ENCODE measurements around the gene ECPAS. TPM values are rescaled to one million over a fixed set of nuclear protein-coding genes. Genes with fewer than 3 reads are reported as not detected.

Gene ECPAS
- total RNA-seq, 1 experiment from 2014 or later = 71.1 TPM

- TF ChIP-seq ZBTB33 (IDR thresholded peaks at IDR 0.05; ENCODE audit: extremely low read depth, insufficient replicate concordance, low read length) (no peak), ZFX (IDR thresholded peaks at IDR 0.05) (no peak), EZH2 (IDR thresholded peaks at IDR 0.05) (no peak), MAX (IDR thresholded peaks at IDR 0.05) (no peak)
Observed at GRCh38 chr9:111366978-111367377, 117.2 kb downstream of the ECPAS start (continued).

- Histone ChIP-seq H3K36me3 (ENCODE audit: control insufficient read depth in 1 of 2, insufficient read depth in 2 of 2, low read length in 2 of 2) (peaks cover 9 to 27% of the 10 kb centered on the region in 2 experiments; a peak in 3 of 4 replicates), H3K9me3 (ENCODE audit: control insufficient read depth in 1 of 2, insufficient read depth in 1 of 2, low read depth in 1 of 2, low read length in 2 of 2) (no peaks in the 10 kb centered on the region), H3K79me2 (ENCODE audit: insufficient read depth, low read length) (no peaks in the 10 kb centered on the region), H3K27ac (ENCODE audit: low read depth, low read length) (no peak overlapping the region), H4K20me1 (ENCODE audit: insufficient read depth) (no peaks in the 10 kb centered on the region), H3K9ac (ENCODE audit: low read length) (no peak overlapping the region), H3K27me3 (ENCODE audit: insufficient read depth, low read length) (no peaks in the 10 kb centered on the region), H3K4me1 (ENCODE audit: control insufficient read depth in 1 of 2, insufficient read depth in 2 of 2, low read length in 2 of 2) (peaks cover 0 to 2% of the 10 kb centered on the region in 2 experiments; a peak in 2 of 4 replicates), H3K4me2 (ENCODE audit: low read length) (no peak overlapping the region), H3K4me3 (replicated peaks in 1 of 2; ENCODE audit: low read depth in 1 of 2, low read length in 2 of 2) (no peak overlapping the region), H3K9me2 (ENCODE audit: insufficient read depth) (no peaks in the 10 kb centered on the region), H2AFZ (ENCODE audit: low read depth, low read length, poor library complexity, severe bottlenecking) (no peak overlapping the region)
- BruUV-seq (replicated peaks) = no TSS peak
- intact Hi-C loops (cut with micrococcal nuclease) = no loop called here
- ChIA-PET CTCF (no interaction called here), RAD21 (ENCODE audit: low non-redundant PET in 1 of 2, low total read pairs in 2 of 2, uncharacterized antibody in 2 of 2, unreplicated experiment in 2 of 2) (no interaction called here), POLR2A (no interaction called here)
- DNase-seq (ENCODE audit: low read depth, low spot score) = no peak
- no peak for ATAC-seq
- TF ChIP-seq ELF1 (IDR thresholded peaks at IDR 0.05; ENCODE audit: borderline replicate concordance, low read depth) = no peak
- no peak for TF ChIP-seq ZFX (IDR thresholded peaks at IDR 0.05)
- no peak for TF ChIP-seq SRF (IDR thresholded peaks at IDR 0.05; ENCODE audit: low read depth)
- no peak for TF ChIP-seq RAD21 (IDR thresholded peaks at IDR 0.05; ENCODE audit: low read depth)
- TF ChIP-seq CTCF (IDR thresholded peaks at IDR 0.05 in 2 of 3, conservative IDR thresholded peaks at IDR 0.05 in 1 of 3; ENCODE audit: borderline replicate concordance in 1 of 3, insufficient read depth in 1 of 3, low read depth in 2 of 3, low read length in 2 of 3) = no peak
- no peak for TF ChIP-seq EZH2 (IDR thresholded peaks at IDR 0.05)
- TF ChIP-seq TCF7L2 (IDR thresholded peaks at IDR 0.05; ENCODE audit: borderline replicate concordance, extremely low read depth, insufficient read depth, insufficient read length) = no peak
- TF ChIP-seq POLR2A (IDR thresholded peaks at IDR 0.05; ENCODE audit: borderline replicate concordance, extremely low read depth, insufficient read depth, insufficient read length) = no peak
- no peak for TF ChIP-seq MAX (IDR thresholded peaks at IDR 0.05)
- no peak for TF ChIP-seq EZH2phosphoT487 (IDR thresholded peaks at IDR 0.05; ENCODE audit: borderline replicate concordance)
- no peak for TF ChIP-seq REST (IDR thresholded peaks at IDR 0.05; ENCODE audit: low read depth)
- no peak for TF ChIP-seq FOSL1 (IDR thresholded peaks at IDR 0.05; ENCODE audit: low read depth)
- no peak for TF ChIP-seq CBX3 (IDR thresholded peaks at IDR 0.05; ENCODE audit: low read depth)
- no peak for TF ChIP-seq CEBPB (IDR thresholded peaks at IDR 0.05; ENCODE audit: low read depth)
- TF ChIP-seq SIN3A (IDR thresholded peaks at IDR 0.05; ENCODE audit: low read depth) = no peak
- no peak for TF ChIP-seq POLR2AphosphoS5 (IDR thresholded peaks at IDR 0.05; ENCODE audit: low read depth, low read length)
Observed at GRCh38 chr9:111362526-111362925, 121.7 kb downstream of the ECPAS start.

All from HCT116 (cell line).